ENCODE data around the gene GRIK2. TPM values are rescaled to one million over a fixed set of nuclear protein-coding genes. Genes with fewer than 3 reads are reported as not detected.
A peak's percentile ranks its signal among the peaks of the same experiment; 100 is the strongest.
"Not testable (repeated sequence)": the region's sequence is repeated elsewhere in the genome, so short reads cannot be mapped to it uniquely, and the experiment has no call there.

GRIK2 gene
- 0.40 TPM in 1 of 2 replicates, not detected in the other for total RNA-seq

GRCh38 chr6:101393251-101393828 is at the start of gene GRIK2:
Gene GRIK2 (plus strand): TSS chr6:101393708.
- no peak for DNase-seq (ENCODE audit: low read depth)

- no peak for DNase-seq (ENCODE audit: low read depth)
Measured at GRCh38 chr6:101344885-101345284, 48.6 kb upstream of the GRIK2 start.

GRCh38 chr6:101348816-101349215 is 44.7 kb upstream of the GRIK2 start:
- no peak for DNase-seq (ENCODE audit: low read depth)

DNA sequence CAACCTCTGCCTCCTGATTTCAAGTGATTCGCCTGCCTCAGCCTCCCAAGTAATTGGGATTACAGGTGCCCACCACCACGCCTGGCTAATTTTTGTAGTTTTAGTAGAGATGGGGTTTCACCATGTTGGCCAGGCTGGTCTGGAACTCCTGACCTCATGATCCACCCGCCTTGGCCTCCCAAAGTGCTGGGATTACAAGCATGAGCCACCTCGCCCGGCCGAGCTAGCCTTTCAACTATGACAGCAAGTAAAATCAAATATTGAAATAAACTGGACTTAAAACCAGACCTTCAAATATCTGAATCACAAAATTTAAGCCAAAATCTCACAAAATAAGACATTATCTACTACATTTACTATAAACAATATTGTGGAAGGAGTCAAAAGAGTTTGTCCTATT is 42.9 kb upstream of the GRIK2 start:
- not testable (repeated sequence) for DNase-seq (ENCODE audit: low read depth)

GRCh38 chr6:101351173-101351572 is 42.3 kb upstream of the GRIK2 start:
- DNase-seq (ENCODE audit: low read depth) = no peak

- DNase-seq (ENCODE audit: low read depth) = no peak
Measured at GRCh38 chr6:101352316-101352715, 41.2 kb upstream of the GRIK2 start.

- no peak for DNase-seq (ENCODE audit: low read depth)
Measured at GRCh38 chr6:101365181-101365580, 28.3 kb upstream of the GRIK2 start.

DNA sequence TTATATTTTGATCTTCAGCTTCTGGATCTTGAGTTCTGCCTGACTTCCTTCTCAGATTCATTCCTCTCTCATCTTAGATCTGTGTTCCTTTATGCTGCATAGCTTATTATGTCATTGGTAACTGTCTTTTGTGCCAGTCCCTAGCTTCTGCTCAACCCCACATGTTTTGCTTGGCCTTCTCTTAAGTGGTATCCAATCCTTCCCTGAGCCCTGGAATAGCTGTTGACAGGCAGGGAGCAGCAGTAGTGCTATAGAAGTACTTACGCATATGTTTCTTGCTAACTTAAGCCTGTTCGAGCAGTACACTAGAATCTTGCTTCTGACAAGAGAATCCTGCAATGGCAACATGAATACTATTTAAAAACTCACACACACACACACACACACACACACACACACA is 13.6 kb upstream of the GRIK2 start:
- DNase-seq (ENCODE audit: low read depth) = no peak

GRCh38 chr6:101380897-101381630 is 12.4 kb upstream of the GRIK2 start:
- no peak for DNase-seq (ENCODE audit: low read depth)

GRCh38 chr6:101383747-101384146 is 9.8 kb upstream of the GRIK2 start:
- not testable (repeated sequence) for DNase-seq (ENCODE audit: low read depth)

DNA sequence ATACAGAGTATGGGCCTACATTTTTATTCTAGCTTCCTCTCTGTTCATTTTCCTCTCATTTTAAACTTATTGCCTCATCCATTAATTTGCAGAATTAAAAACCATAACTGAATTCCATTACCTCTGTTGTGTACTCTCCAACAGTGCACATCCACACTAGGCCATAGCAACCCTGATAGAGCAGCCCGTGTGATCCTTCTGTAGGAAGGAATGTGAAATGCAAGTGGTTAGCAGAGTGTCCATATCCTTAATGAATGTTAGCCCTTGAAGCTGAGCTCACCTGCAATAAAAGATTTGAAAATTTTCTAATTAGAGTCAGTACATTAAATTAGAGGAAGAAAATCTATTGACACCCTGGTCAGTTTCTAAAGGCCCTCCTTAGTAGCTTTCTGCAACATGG is 6.5 kb upstream of the GRIK2 start:
- no peak for DNase-seq (ENCODE audit: low read depth)

- peak; percentile 31 for DNase-seq (ENCODE audit: low read depth)
Measured at GRCh38 chr6:101391772-101392585, 1.5 kb upstream of the GRIK2 start.

GRCh38 chr6:101392586-101393230 is 800 bp upstream of the GRIK2 start:
- no peak for DNase-seq (ENCODE audit: low read depth)

DNA sequence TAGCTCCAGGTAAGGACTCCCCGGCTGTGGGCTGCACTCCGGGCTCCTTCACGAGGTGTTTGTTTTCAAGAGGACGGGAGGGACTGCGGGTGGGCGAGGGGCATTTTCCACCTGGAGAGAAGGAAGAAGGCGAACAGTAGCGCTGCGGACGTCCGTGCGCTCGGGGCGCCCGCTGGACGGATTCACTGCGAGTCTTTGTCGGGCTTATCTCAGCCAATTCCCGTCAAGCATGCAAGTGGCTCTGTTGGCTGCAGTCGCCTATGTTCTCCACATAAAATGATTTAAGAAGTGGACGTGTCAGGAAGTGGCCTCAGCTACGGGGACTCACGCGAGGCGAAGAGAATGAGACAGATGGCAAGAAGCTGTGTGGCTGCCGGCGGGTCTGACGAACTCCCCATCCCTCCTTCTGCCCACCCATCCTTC is 332 bp downstream of the GRIK2 start:
- DNase-seq (ENCODE audit: low read depth) = no peak

DNA sequence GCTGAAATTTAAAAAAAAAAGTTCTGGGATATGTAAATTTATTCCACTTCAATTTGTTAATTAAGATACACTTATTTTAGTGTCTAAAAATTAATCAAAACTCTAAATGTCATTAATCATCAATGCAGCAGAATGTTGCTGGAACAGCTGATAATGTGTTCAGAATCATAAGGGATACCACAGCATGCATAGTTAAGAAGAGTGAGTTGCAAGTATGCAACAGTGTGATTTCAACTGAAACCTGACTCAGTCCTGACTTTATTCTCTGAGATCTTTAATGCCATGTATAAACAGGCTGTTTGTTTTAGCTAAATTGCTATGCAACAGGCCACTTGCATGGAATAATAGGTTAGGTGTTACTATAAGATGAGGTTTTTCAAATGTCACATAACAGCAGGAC is 1.4 kb downstream of the GRIK2 start:
- no peak for DNase-seq (ENCODE audit: low read depth)

GRCh38 chr6:101395345-101395744 is 1.8 kb downstream of the GRIK2 start:
- DNase-seq (ENCODE audit: low read depth) = no peak

- peak; percentile 51 for DNase-seq (ENCODE audit: low read depth)
Measured at GRCh38 chr6:101396548-101397173, 3.2 kb downstream of the GRIK2 start.

DNA sequence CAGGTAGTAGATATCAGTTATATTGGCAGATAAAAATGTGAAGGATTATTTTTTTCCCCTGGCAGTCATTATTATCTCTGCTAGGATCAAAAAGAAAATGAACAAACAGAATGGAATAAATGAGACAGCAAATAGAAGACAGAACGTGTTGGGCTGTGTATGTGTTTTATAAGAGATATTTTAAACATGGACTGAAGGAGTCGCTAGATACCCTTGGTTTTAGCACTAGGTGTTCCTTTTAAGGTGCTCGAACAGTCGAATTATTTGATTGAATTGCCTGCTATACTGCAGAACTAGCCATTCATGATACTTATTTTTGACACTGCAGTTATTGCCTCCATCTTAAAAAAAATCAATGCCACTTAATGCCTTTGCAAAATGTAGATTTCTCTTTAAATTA is 3.7 kb downstream of the GRIK2 start:
- DNase-seq (ENCODE audit: low read depth) = peak; percentile 41

GRCh38 chr6:101398716-101399615 is 5.5 kb downstream of the GRIK2 start:
- DNase-seq (ENCODE audit: low read depth) = no peak

GRCh38 chr6:101399616-101400162 is 6.2 kb downstream of the GRIK2 start:
- DNase-seq (ENCODE audit: low read depth) = no peak
